VCaP (cell line): ENCODE data around the gene CDC14A.

Source experiments
- H3K27ac ChIP-seq: fragments of 450-650 bp; 2 replicates; pipeline ENCODE4 v1.5.1; 2017
- TF ChIP-seq, protein P1 (sequence below): fragments of 450-650 bp; conservative IDR thresholded peaks from 2 replicates; pipeline ENCODE4 v1.5.1; 2017; ENCODE audit warnings: mild to moderate bottlenecking, moderate library complexity

The CDC14A gene

DNA sequence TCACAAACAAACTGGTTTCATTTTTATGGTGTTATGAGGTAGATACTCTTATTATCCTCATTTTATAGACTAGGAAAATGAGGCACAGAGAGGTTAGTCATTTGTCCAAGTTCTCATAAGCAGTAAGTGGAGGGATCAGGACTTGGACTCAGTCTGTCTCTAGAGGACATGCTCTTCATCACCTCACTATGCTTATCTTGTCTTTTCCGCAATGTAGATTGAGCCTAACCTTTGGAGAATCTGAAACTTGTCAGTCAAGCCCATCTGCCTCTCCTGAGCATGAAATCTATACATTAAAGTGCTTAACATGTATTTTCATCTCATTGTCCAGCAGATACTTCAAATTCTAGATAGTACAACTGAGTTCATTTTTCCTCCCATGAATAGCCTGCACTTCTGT, 11.8 kb upstream of the CDC14A start:
- TF ChIP-seq, protein P1, sequence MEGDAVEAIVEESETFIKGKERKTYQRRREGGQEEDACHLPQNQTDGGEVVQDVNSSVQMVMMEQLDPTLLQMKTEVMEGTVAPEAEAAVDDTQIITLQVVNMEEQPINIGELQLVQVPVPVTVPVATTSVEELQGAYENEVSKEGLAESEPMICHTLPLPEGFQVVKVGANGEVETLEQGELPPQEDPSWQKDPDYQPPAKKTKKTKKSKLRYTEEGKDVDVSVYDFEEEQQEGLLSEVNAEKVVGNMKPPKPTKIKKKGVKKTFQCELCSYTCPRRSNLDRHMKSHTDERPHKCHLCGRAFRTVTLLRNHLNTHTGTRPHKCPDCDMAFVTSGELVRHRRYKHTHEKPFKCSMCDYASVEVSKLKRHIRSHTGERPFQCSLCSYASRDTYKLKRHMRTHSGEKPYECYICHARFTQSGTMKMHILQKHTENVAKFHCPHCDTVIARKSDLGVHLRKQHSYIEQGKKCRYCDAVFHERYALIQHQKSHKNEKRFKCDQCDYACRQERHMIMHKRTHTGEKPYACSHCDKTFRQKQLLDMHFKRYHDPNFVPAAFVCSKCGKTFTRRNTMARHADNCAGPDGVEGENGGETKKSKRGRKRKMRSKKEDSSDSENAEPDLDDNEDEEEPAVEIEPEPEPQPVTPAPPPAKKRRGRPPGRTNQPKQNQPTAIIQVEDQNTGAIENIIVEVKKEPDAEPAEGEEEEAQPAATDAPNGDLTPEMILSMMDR, result no peak
- no peak overlapping the region for H3K27ac ChIP-seq

DNA sequence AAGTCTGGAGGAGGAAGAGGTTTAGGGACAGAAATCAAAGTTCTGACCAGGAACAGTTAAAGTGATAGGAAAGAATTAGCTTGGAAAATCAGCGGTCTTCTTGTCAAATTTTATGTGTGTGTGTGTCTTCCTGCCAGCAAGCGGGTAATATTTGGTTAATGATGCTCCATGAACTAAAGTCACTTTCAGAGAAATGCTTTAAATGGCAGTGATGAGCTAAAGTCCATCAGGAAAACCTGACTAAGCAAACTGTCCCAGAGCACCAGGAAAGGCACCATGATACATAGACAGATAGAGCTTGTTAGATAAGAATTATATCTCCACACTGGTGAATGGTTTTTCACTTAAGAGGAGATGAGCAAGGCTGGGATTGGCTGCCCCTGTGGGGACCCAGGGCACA, 10.0 kb upstream of the CDC14A start:
- TF ChIP-seq, protein P1, result no peak
- H3K27ac ChIP-seq, result no peak overlapping the region

- TF ChIP-seq, protein P1, result no peak
- no peak overlapping the region for H3K27ac ChIP-seq
Measured at GRCh38 chr1:100343897-100344296, 8.4 kb upstream of the CDC14A start.

GRCh38 chr1:100344774-100345173, 7.5 kb upstream of the CDC14A start:
- TF ChIP-seq, protein P1, result no peak
- H3K27ac ChIP-seq, result no peak overlapping the region

DNA sequence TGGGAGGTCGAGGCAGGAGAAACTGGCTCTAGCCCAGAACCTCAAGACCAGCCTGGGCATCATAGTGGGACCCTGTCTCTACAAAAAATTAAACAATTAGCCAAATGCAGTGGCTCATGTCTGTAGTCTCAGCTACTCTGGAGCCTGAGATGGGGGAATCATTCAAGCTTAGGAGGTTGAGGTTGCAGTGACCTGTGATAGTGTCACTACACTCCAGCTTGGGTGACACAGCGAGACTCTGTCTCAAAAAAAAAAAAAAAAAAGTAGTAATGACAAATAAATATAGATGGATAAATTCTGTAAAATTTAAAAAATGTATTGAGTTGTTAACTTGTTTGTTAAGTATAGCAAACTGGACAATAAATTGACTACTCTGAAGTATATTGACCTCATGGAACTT, 5.9 kb upstream of the CDC14A start:
- TF ChIP-seq, protein P1, result no peak
- H3K27ac ChIP-seq, result no peak overlapping the region

- TF ChIP-seq, protein P1, result no peak
- no peak overlapping the region for H3K27ac ChIP-seq
Measured at GRCh38 chr1:100347009-100347966, 5.0 kb upstream of the CDC14A start.

- TF ChIP-seq, protein P1, result no peak
- no peak overlapping the region for H3K27ac ChIP-seq
Measured at GRCh38 chr1:100348549-100349144, 3.7 kb upstream of the CDC14A start.
